GM21737 (cell line): ENCODE data around the gene CACNA1D.
"Not testable (repeated sequence)": the region's sequence is repeated elsewhere in the genome, so short reads cannot be mapped to it uniquely, and the experiment has no call there.

Source experiments
- ATAC-seq: cut with Tn5 transposase; IDR thresholded peaks from one replicate; pipeline ENCODE4 v1.9.1; 2021; ENCODE audit warnings: mild to moderate bottlenecking, moderate library complexity; ENCODE audit not compliant: unreplicated experiment

CACNA1D gene

GRCh38 chr3:53649816-53650215 is 155.4 kb downstream of the CACNA1D start:
- ATAC-seq: no peak

- ATAC-seq: peak; percentile 58
Measured at GRCh38 chr3:53650424-53650823, 156.0 kb downstream of the CACNA1D start.

GRCh38 chr3:53650928-53651661 is 156.7 kb downstream of the CACNA1D start:
- ATAC-seq: no peak

- no peak for ATAC-seq
Measured at GRCh38 chr3:53651927-53652326, 157.5 kb downstream of the CACNA1D start.

GRCh38 chr3:53657651-53658050 is 163.2 kb downstream of the CACNA1D start:
- no peak for ATAC-seq

- ATAC-seq: no peak
Measured at GRCh38 chr3:53658613-53659193, 164.3 kb downstream of the CACNA1D start.

GRCh38 chr3:53659996-53660395 is 165.6 kb downstream of the CACNA1D start:
- no peak for ATAC-seq

GRCh38 chr3:53661480-53661879 is 167.1 kb downstream of the CACNA1D start:
- ATAC-seq: no peak

- ATAC-seq: not testable (repeated sequence)
Measured at GRCh38 chr3:53664812-53665211, 170.4 kb downstream of the CACNA1D start.

GRCh38 chr3:53665608-53666425 is 171.4 kb downstream of the CACNA1D start:
- no peak for ATAC-seq

- no peak for ATAC-seq
Measured at GRCh38 chr3:53668872-53669271, 174.5 kb downstream of the CACNA1D start.

GRCh38 chr3:53670721-53671120 is 176.3 kb downstream of the CACNA1D start:
- ATAC-seq: no peak

GRCh38 chr3:53671192-53671960 is 177.0 kb downstream of the CACNA1D start:
- no peak for ATAC-seq

GRCh38 chr3:53671961-53672299 is 177.5 kb downstream of the CACNA1D start:
- ATAC-seq: no peak

GRCh38 chr3:53672981-53673380 is 178.6 kb downstream of the CACNA1D start:
- ATAC-seq: no peak

GRCh38 chr3:53673722-53674350 is 179.4 kb downstream of the CACNA1D start:
- no peak for ATAC-seq

GRCh38 chr3:53674582-53674981 is 180.2 kb downstream of the CACNA1D start:
- no peak for ATAC-seq

- ATAC-seq: no peak
Measured at GRCh38 chr3:53675022-53675697, 180.7 kb downstream of the CACNA1D start.

GRCh38 chr3:53675942-53676341 is 181.5 kb downstream of the CACNA1D start:
- no peak for ATAC-seq

- no peak for ATAC-seq
Measured at GRCh38 chr3:53677413-53677812, 183.0 kb downstream of the CACNA1D start.
